Measurements from ENCODE around the gene SPPL3. TPM values are rescaled to one million over a fixed set of nuclear protein-coding genes. Genes with fewer than 3 reads are reported as not detected.

Gene SPPL3
- total RNA-seq, 1 donor: 10.9 TPM

DNA sequence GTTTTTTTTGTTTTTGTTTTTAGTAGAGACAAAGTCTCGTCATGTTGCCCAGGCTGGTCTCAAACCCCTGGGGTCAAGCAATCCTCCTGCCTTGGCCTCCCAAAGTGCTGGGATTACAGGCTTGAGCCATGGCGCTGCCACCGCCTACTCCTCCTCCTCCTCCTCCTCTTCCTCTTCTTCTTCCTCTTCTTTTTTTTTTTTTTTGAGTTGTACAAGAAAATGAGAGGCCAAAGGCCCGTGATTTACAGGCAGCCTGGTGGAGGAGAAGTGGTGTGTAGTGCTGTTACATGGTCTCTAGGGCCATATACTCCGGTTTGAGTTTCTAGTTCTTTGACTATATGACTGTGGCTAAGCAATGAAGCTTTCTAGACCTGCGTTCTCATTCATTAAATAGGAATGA is 29.6 kb upstream of the SPPL3 start:
- Histone ChIP-seq H3K27ac (ENCODE audit: low read depth, low read length) (no peak overlapping the region), H3K36me3 (ENCODE audit: insufficient read depth, low read length) (no peaks in the 10 kb centered on the region), H4K20me1 (ENCODE audit: insufficient read depth, low read length) (no peaks in the 10 kb centered on the region)

DNA sequence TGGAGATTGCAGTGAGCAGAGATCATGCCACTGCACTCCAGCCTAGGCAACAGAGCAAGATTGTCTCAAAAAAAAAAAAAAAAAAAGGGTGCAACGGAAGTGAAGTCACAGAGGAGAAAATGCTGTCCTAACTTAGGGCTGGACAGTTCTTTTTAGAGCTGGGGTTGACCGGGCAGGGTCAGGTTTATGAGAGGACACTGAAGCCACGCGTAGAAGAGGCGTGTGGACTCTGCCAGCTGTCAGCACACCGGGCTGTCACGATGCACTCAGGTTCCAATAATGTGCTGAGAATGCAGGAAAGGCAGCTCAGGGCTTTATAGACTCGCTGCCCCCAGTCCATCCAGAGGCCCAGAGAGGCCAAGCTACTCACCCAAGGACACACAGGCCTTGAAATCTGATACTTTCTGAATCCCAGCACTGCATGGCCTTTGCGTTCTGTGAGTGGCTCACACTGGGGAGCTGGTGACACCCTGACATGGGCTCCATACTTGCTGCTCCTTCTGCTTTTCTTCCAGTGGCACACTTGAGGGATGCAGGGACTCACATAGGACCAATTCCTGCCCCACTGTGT is 28.9 kb upstream of the SPPL3 start:
- Histone ChIP-seq H3K27me3 (ENCODE audit: insufficient read depth, low read length) (peaks cover 2% of the 10 kb centered on the region), H3K4me3 (ENCODE audit: insufficient read depth, low read length) (no peak overlapping the region), H3K9me3 (ENCODE audit: low read depth, low read length) (no peaks in the 10 kb centered on the region), H3K27ac (ENCODE audit: low read depth, low read length) (no peak overlapping the region), H2AFZ (ENCODE audit: low read length) (no peak overlapping the region), H3K36me3 (ENCODE audit: insufficient read depth, low read length) (no peaks in the 10 kb centered on the region), H3K4me2 (ENCODE audit: insufficient read depth, low read length) (no peak overlapping the region), H3K4me1 (ENCODE audit: insufficient read depth, low read length) (no peaks in the 10 kb centered on the region), H3K79me2 (ENCODE audit: insufficient read depth, low read length) (no peaks in the 10 kb centered on the region), H4K20me1 (ENCODE audit: insufficient read depth, low read length) (no peaks in the 10 kb centered on the region)
- DNase-seq (ENCODE audit: insufficient read length, low spot score, missing footprints): no peak
- TF ChIP-seq, protein P1, sequence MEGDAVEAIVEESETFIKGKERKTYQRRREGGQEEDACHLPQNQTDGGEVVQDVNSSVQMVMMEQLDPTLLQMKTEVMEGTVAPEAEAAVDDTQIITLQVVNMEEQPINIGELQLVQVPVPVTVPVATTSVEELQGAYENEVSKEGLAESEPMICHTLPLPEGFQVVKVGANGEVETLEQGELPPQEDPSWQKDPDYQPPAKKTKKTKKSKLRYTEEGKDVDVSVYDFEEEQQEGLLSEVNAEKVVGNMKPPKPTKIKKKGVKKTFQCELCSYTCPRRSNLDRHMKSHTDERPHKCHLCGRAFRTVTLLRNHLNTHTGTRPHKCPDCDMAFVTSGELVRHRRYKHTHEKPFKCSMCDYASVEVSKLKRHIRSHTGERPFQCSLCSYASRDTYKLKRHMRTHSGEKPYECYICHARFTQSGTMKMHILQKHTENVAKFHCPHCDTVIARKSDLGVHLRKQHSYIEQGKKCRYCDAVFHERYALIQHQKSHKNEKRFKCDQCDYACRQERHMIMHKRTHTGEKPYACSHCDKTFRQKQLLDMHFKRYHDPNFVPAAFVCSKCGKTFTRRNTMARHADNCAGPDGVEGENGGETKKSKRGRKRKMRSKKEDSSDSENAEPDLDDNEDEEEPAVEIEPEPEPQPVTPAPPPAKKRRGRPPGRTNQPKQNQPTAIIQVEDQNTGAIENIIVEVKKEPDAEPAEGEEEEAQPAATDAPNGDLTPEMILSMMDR (IDR thresholded peaks at IDR 0.05; ENCODE audit: extremely low read depth, low read depth, low read length): no peak

More for the DNA sequence above, 29.6 kb upstream of the SPPL3 start:
- Histone ChIP-seq H2AFZ (ENCODE audit: low read length) (no peak overlapping the region), H3K27me3 (ENCODE audit: insufficient read depth, low read length) (peaks cover 2% of the 10 kb centered on the region), H3K4me1 (ENCODE audit: insufficient read depth, low read length) (no peaks in the 10 kb centered on the region), H3K9me3 (ENCODE audit: low read depth, low read length) (no peaks in the 10 kb centered on the region), H3K4me3 (ENCODE audit: insufficient read depth, low read length) (no peak overlapping the region), H3K4me2 (ENCODE audit: insufficient read depth, low read length) (no peak overlapping the region), H3K79me2 (ENCODE audit: insufficient read depth, low read length) (no peaks in the 10 kb centered on the region)
- TF ChIP-seq, protein P1 (IDR thresholded peaks at IDR 0.05; ENCODE audit: extremely low read depth, low read depth, low read length): no peak
- no peak for DNase-seq (ENCODE audit: insufficient read length, low spot score, missing footprints)

DNA sequence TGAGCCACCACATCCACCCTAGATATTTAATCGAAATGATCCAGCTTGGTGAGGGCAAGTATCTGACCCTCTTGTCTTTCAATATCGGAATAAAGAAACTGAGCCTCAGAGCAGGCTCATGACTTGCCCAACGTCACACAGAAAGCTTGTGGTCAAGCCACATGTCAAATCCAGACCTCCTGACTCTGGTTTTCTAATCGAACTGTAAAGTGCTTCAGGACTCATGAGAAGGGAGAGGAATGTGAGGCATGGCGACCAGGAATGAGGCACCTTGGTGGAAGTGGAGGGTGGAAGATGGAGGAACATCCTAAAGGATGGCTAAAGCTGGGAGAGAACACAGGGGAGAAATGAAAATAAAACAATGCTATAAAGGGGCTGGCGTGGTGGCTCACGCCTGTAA is 27.9 kb upstream of the SPPL3 start:
- Histone ChIP-seq H3K4me1 (ENCODE audit: insufficient read depth, low read length) (no peaks in the 10 kb centered on the region), H3K27me3 (ENCODE audit: insufficient read depth, low read length) (no peaks in the 10 kb centered on the region), H3K9me3 (ENCODE audit: low read depth, low read length) (no peaks in the 10 kb centered on the region), H3K4me2 (ENCODE audit: insufficient read depth, low read length) (no peak overlapping the region), H3K27ac (ENCODE audit: low read depth, low read length) (no peak overlapping the region), H3K36me3 (ENCODE audit: insufficient read depth, low read length) (no peaks in the 10 kb centered on the region), H2AFZ (ENCODE audit: low read length) (no peak overlapping the region), H3K4me3 (ENCODE audit: insufficient read depth, low read length) (no peak overlapping the region), H3K79me2 (ENCODE audit: insufficient read depth, low read length) (no peaks in the 10 kb centered on the region), H4K20me1 (ENCODE audit: insufficient read depth, low read length) (no peaks in the 10 kb centered on the region)
- TF ChIP-seq, protein P1 (IDR thresholded peaks at IDR 0.05; ENCODE audit: extremely low read depth, low read depth, low read length): no peak
- no peak for DNase-seq (ENCODE audit: insufficient read length, low spot score, missing footprints)

DNA sequence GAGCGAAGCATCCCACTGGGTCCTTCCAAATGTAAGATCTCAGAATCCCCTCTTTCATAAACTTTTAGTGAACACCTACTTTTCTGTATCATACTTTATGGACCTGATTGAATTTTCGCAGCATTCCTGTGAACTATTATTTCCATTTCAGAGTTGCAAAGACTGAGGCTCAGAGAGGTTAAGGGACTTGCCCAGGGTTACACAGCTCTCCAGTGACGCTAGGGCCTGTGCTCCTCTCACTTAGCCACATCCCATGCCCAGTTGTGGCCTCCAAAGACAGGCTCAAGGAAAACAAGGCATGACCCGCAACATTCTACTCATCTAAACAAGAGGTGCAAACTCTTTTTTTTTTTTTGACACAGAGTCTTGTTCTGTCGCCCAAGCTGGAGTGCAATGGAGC is 25.9 kb upstream of the SPPL3 start:
- H4K20me1 ChIP-seq (ENCODE audit: insufficient read depth, low read length): no peaks in the 10 kb centered on the region
- no peaks in the 10 kb centered on the region for H3K36me3 ChIP-seq (ENCODE audit: insufficient read depth, low read length)
- no peak overlapping the region for H3K27ac ChIP-seq (ENCODE audit: low read depth, low read length)
- no peaks in the 10 kb centered on the region for H3K79me2 ChIP-seq (ENCODE audit: insufficient read depth, low read length)
- TF ChIP-seq, protein P1 (IDR thresholded peaks at IDR 0.05; ENCODE audit: extremely low read depth, low read depth, low read length): no peak
- H3K4me3 ChIP-seq (ENCODE audit: insufficient read depth, low read length): no peak overlapping the region
- H3K27me3 ChIP-seq (ENCODE audit: insufficient read depth, low read length): no peaks in the 10 kb centered on the region
- DNase-seq (ENCODE audit: insufficient read length, low spot score, missing footprints): no peak
- H3K4me2 ChIP-seq (ENCODE audit: insufficient read depth, low read length): no peak overlapping the region
- no peaks in the 10 kb centered on the region for H3K9me3 ChIP-seq (ENCODE audit: low read depth, low read length)
- no peak overlapping the region for H2AFZ ChIP-seq (ENCODE audit: low read length)
- H3K4me1 ChIP-seq (ENCODE audit: insufficient read depth, low read length): no peaks in the 10 kb centered on the region

Measured in osteoblast (primary cell).